GM21381 (cell line): Measurements from ENCODE around the gene GOLGA3.
A peak's percentile ranks its signal among the peaks of the same experiment; 100 is the strongest.
"Not testable (repeated sequence)": the region's sequence is repeated elsewhere in the genome, so short reads cannot be mapped to it uniquely, and the experiment has no call there.

Experiments used
- ATAC-seq: cut with Tn5 transposase; IDR thresholded peaks from one replicate; pipeline ENCODE4 v1.9.1; 2021; ENCODE audit warnings: mild to moderate bottlenecking, moderate library complexity; ENCODE audit not compliant: unreplicated experiment

GOLGA3 gene

GRCh38 chr12:132844681-132845080 is 16.0 kb upstream of the GOLGA3 start:
- not testable (repeated sequence) for ATAC-seq

- ATAC-seq = no peak
Observed at GRCh38 chr12:132842449-132843045, 13.9 kb upstream of the GOLGA3 start.

- ATAC-seq = no peak
Observed at GRCh38 chr12:132841151-132841550, 12.5 kb upstream of the GOLGA3 start.

- no peak for ATAC-seq
Observed at GRCh38 chr12:132840536-132840935, 11.9 kb upstream of the GOLGA3 start.

GRCh38 chr12:132839558-132840235 is 11.0 kb upstream of the GOLGA3 start:
- ATAC-seq = no peak

- ATAC-seq = no peak
Observed at GRCh38 chr12:132838410-132839080, 9.9 kb upstream of the GOLGA3 start.

- no peak for ATAC-seq
Observed at GRCh38 chr12:132837693-132838409, 9.2 kb upstream of the GOLGA3 start.

GRCh38 chr12:132836795-132837331 is 8.2 kb upstream of the GOLGA3 start:
- no peak for ATAC-seq

- ATAC-seq = not testable (repeated sequence)
Observed at GRCh38 chr12:132836230-132836629, 7.6 kb upstream of the GOLGA3 start.

- no peak for ATAC-seq
Observed at GRCh38 chr12:132835076-132836025, 6.7 kb upstream of the GOLGA3 start.

- no peak for ATAC-seq
Observed at GRCh38 chr12:132834181-132834711, 5.6 kb upstream of the GOLGA3 start.

- no peak for ATAC-seq
Observed at GRCh38 chr12:132833341-132833740, 4.7 kb upstream of the GOLGA3 start.

- no peak for ATAC-seq
Observed at GRCh38 chr12:132831771-132832170, 3.1 kb upstream of the GOLGA3 start.

GRCh38 chr12:132827763-132828703 is 636 bp downstream of the GOLGA3 start:
- peak; percentile 23 for ATAC-seq

- ATAC-seq = no peak
Observed at GRCh38 chr12:132825861-132826260, 2.8 kb downstream of the GOLGA3 start.

- ATAC-seq = no peak
Observed at GRCh38 chr12:132825089-132825488, 3.6 kb downstream of the GOLGA3 start.

- no peak for ATAC-seq
Observed at GRCh38 chr12:132824053-132824452, 4.6 kb downstream of the GOLGA3 start.

- no peak for ATAC-seq
Observed at GRCh38 chr12:132818562-132818961, 10.1 kb downstream of the GOLGA3 start.

GRCh38 chr12:132814232-132814631 is 14.4 kb downstream of the GOLGA3 start:
- no peak for ATAC-seq
